H1 (cell line): Measurements from ENCODE around the gene PI4KA. TPM values are rescaled to one million over a fixed set of nuclear protein-coding genes. Genes with fewer than 3 reads are reported as not detected.
"Not testable (repeated sequence)": the region's sequence is repeated elsewhere in the genome, so short reads cannot be mapped to it uniquely, and the experiment has no call there.

Experiments
- CTCF ChIA-PET: fragments of 300-600 bp; sonication (Branson Sonifier 250); formaldehyde crosslinking; loops from one replicate; lab custom pipeline; 2021; ENCODE audit not compliant: partially characterized antibody; lab: Charles Lee
- POLR2A ChIA-PET: fragments of 300-600 bp; sonication (Branson Sonifier 250); formaldehyde crosslinking; loops from one replicate; lab custom pipeline; 2021; ENCODE audit warnings: inconsistent platforms; ENCODE audit not compliant: partially characterized antibody; lab: Charles Lee
- DNase-seq, 2 experiments: peaks; one replicate each; pipeline versions ENCODE4 v3.0.0 to v3.0.0-alpha.2; 2010 to 2022; ENCODE audit warnings: low spot score in 2 of 2, low read depth in 1 of 2, mixed read lengths in 1 of 2
- FAIRE-seq: peaks from 2 replicates; lab custom pipeline; 2011; peaks lifted over from hg19 to GRCh38; lab: Jason Lieb, UNC
- H2AFZ ChIP-seq: 2 replicates; pipeline ENCODE4 v1.8.1; 2012; ENCODE audit warnings: low read length, inconsistent platforms
- H2AK5ac ChIP-seq: 2 replicates; pipeline ENCODE4 v1.6.1; 2013; ENCODE audit warnings: low read depth, low read length
- H2BK120ac ChIP-seq: replicated peaks from 2 replicates; pipeline ENCODE3; 2013; ENCODE audit warnings: low read depth, low read length, inconsistent platforms
- H2BK12ac ChIP-seq: 2 replicates; pipeline ENCODE4 v1.6.1; 2013; ENCODE audit warnings: low read depth, low read length
- H2BK15ac ChIP-seq: 2 replicates; pipeline ENCODE4 v1.6.1; 2013; ENCODE audit warnings: low read length
- H2BK20ac ChIP-seq: 2 replicates; pipeline ENCODE4 v1.6.1; 2013; ENCODE audit warnings: low read length
- H2BK5ac ChIP-seq: 2 replicates; pipeline ENCODE4 v1.6.1; 2013; ENCODE audit warnings: low read depth, low read length
- H3K14ac ChIP-seq: 2 replicates; pipeline ENCODE4 v1.6.1; 2013; ENCODE audit warnings: inconsistent platforms; ENCODE audit not compliant: insufficient read length
- H3K18ac ChIP-seq: 2 replicates; pipeline ENCODE4 v1.6.1; 2013; ENCODE audit warnings: low read length; ENCODE audit errors: extremely low read depth
- H3K23ac ChIP-seq: 2 replicates; pipeline ENCODE4 v1.6.1; 2013; ENCODE audit warnings: inconsistent platforms; ENCODE audit not compliant: insufficient read length
- H3K23me2 ChIP-seq: 2 replicates; pipeline ENCODE4 v1.6.1; 2013; ENCODE audit warnings: low read depth, low read length
- H3K27ac ChIP-seq: 2 replicates; pipeline ENCODE4 v1.6.1; 2011; ENCODE audit warnings: low read depth, low read length, inconsistent platforms
- H3K27me3 ChIP-seq, 4 experiments: replicated peaks in 1 of 4; 1 replicate in 1 of 4; 2 replicates in 3 of 4; pipeline versions ENCODE4 v1.6.1 to v1.8.1; 2011 to 2013; ENCODE audit warnings: low read length in 3 of 4, mild to moderate bottlenecking in 3 of 4, inconsistent platforms in 2 of 4, mixed read lengths in 2 of 4, moderate library complexity in 1 of 4; ENCODE audit not compliant: control insufficient read depth in 3 of 4, insufficient read depth in 3 of 4; ENCODE audit errors: extremely low read depth in 1 of 4
- H3K36me3 ChIP-seq, 4 experiments: 2 replicates each; pipeline versions ENCODE4 v1.6.1 to v1.8.1; 2011 to 2013; ENCODE audit warnings: mild to moderate bottlenecking in 4 of 4, low read length in 3 of 4, moderate library complexity in 2 of 4, control low read depth in 1 of 4, inconsistent platforms in 1 of 4; ENCODE audit not compliant: insufficient read depth in 4 of 4, control insufficient read depth in 2 of 4
- H3K4ac ChIP-seq: replicated peaks from 2 replicates; pipeline ENCODE3; 2013; ENCODE audit warnings: low read length, low read depth, mixed read lengths, inconsistent platforms; ENCODE audit not compliant: insufficient read length
- H3K4me1 ChIP-seq, 4 experiments: replicated peaks in 1 of 4; 1 replicate in 1 of 4; 2 replicates in 3 of 4; pipeline versions ENCODE4 v1.6.1 to v1.8.1; 2011 to 2013; ENCODE audit warnings: low read length in 3 of 4, inconsistent platforms in 2 of 4, mixed read lengths in 1 of 4; ENCODE audit not compliant: insufficient read depth in 4 of 4, control insufficient read depth in 3 of 4
- H3K4me2 ChIP-seq, 2 experiments: 2 replicates each; pipeline versions ENCODE4 v1.6.1 to v1.8.1; 2011 to 2013; ENCODE audit warnings: low read depth in 2 of 2, low read length in 2 of 2, control low read depth in 1 of 2, inconsistent platforms in 1 of 2, mild to moderate bottlenecking in 1 of 2; ENCODE audit not compliant: insufficient read depth in 1 of 2
- H3K4me3 ChIP-seq, 4 experiments: fragments of 200-600, 300-600 bp in 1 of 4; sonication (generic), shearing (Covaris generic), sonication (Bioruptor Twin) in 1 of 4; 2 replicates each; pipeline versions ENCODE4 v1.5.1 to v1.8.1; 2011 to 2016; ENCODE audit warnings: low read length in 4 of 4, low read depth in 3 of 4, control low read depth in 2 of 4, inconsistent platforms in 2 of 4, mild to moderate bottlenecking in 2 of 4, mixed read lengths in 1 of 4, moderate library complexity in 1 of 4; ENCODE audit not compliant: insufficient read depth in 2 of 4; ENCODE audit errors: extremely low read depth in 1 of 4
- H3K56ac ChIP-seq: replicated peaks from 2 replicates; pipeline ENCODE3; 2013; ENCODE audit warnings: low read depth, mild to moderate bottlenecking, mixed read lengths, low read length, inconsistent platforms; ENCODE audit not compliant: insufficient read length
- H3K79me1 ChIP-seq: 2 replicates; pipeline ENCODE4 v1.6.1; 2013; ENCODE audit warnings: low read depth, low read length, control low read depth
- H3K79me2 ChIP-seq, 2 experiments: 2 replicates each; pipeline versions ENCODE4 v1.6.1 to v1.8.1; 2012 to 2013; ENCODE audit warnings: low read length in 2 of 2, mild to moderate bottlenecking in 2 of 2, inconsistent platforms in 1 of 2; ENCODE audit not compliant: insufficient read depth in 2 of 2, control insufficient read depth in 1 of 2
- H3K9ac ChIP-seq, 4 experiments: replicated peaks in 1 of 4; 1 replicate in 1 of 4; 2 replicates in 3 of 4; pipeline versions ENCODE4 v1.6.1 to v1.8.1; 2011 to 2013; ENCODE audit warnings: low read depth in 3 of 4, low read length in 3 of 4, control low read depth in 2 of 4, mild to moderate bottlenecking in 2 of 4, moderate library complexity in 2 of 4, inconsistent platforms in 1 of 4; ENCODE audit errors: extremely low read depth in 1 of 4
- H3K9me3 ChIP-seq, 2 experiments: 2 replicates each; pipeline versions ENCODE4 v1.6.1 to v1.8.1; 2012 to 2013; ENCODE audit warnings: mild to moderate bottlenecking in 2 of 2, moderate library complexity in 2 of 2, control low read depth in 1 of 2, inconsistent platforms in 1 of 2, low read depth in 1 of 2, low read length in 1 of 2, mixed read lengths in 1 of 2; ENCODE audit not compliant: insufficient read depth in 2 of 2
- H4K20me1 ChIP-seq, 2 experiments: replicated peaks in 1 of 2; 2 replicates each; pipeline versions ENCODE3 to v1.8.1; 2011 to 2013; ENCODE audit warnings: inconsistent platforms in 2 of 2, low read length in 2 of 2, mild to moderate bottlenecking in 1 of 2; ENCODE audit not compliant: insufficient read depth in 2 of 2, control insufficient read depth in 1 of 2
- H4K5ac ChIP-seq: 2 replicates; pipeline ENCODE4 v1.6.1; 2013; ENCODE audit warnings: low read length, low read depth, mixed read lengths, inconsistent platforms; ENCODE audit not compliant: insufficient read length
- H4K8ac ChIP-seq: 2 replicates; pipeline ENCODE4 v1.8.0; 2013; ENCODE audit warnings: mild to moderate bottlenecking, moderate library complexity, low read length, inconsistent platforms; ENCODE audit not compliant: insufficient read depth; ENCODE audit errors: extremely low read depth
- H4K91ac ChIP-seq: replicated peaks from 2 replicates; pipeline ENCODE3; 2013; ENCODE audit warnings: low read length, mixed read lengths, inconsistent platforms; ENCODE audit not compliant: insufficient read length
- WGBS, 2 experiments: shearing (Covaris generic) in 1 of 2; methylation state at CpG; one replicate each; pipeline versions ENCODE4 v1.1.6 to v1.1.7; 2013 to 2015; ENCODE audit warnings: low lambda C conversion rate in 2 of 2, mixed read lengths in 2 of 2, inconsistent platforms in 1 of 2, low coverage in 1 of 2, missing lambda C conversion rate in 1 of 2; ENCODE audit not compliant: insufficient replicate concordance in 2 of 2, insufficient coverage in 1 of 2, insufficient read length in 1 of 2; ENCODE audit errors: extremely low coverage in 1 of 2, missing lambda C conversion rate in 1 of 2; 5-methylcytosine and 5-hydroxymethylcytosine counted together
- polyA plus RNA-seq, 7 experiments: library from polyadenylated mRNA; depleted of rRNA in 3 of 7; stranded (reverse) in 5 of 7; unstranded in 2 of 7; fragments of >200 nt in 5 of 7; fragments of 200-250 nt in 2 of 7; gene quantifications; 1 replicate in 5 of 7; 2 replicates in 1 of 7; 4 replicates in 1 of 7; pipeline versions ENCODE4 v1.2.1 to v1.2.3, GENCODE V29; 2011 to 2013; ENCODE audit warnings: missing spikeins in 2 of 7, mixed read lengths in 2 of 7
- total RNA-seq: library from RNA; stranded (reverse); fragmentation: NEBNext Ultra II Directional; extraction: Animal tissue kit (Norgen Biotek cat#: 25700); gene quantifications from 2 replicates; pipeline ENCODE4 v1.2.1, GENCODE V29; 2021

Gene PI4KA
- total and polyA plus RNA-seq, 2 of the 8 experiments (the other 6 are each of a cell fraction or from before 2014, with no cell fraction given) = 22.5 to 37.7 TPM

- H2AK5ac ChIP-seq, H2BK15ac ChIP-seq, H3K23me2 ChIP-seq, H2BK5ac ChIP-seq, H4K91ac ChIP-seq, DNase-seq, H3K36me3 ChIP-seq, H3K56ac ChIP-seq, H4K5ac ChIP-seq, H3K4me3 ChIP-seq, FAIRE-seq, H3K27ac ChIP-seq, H3K18ac ChIP-seq, H2BK20ac ChIP-seq, H3K79me1 ChIP-seq, CTCF ChIA-PET, H2AFZ ChIP-seq, H4K8ac ChIP-seq, H2BK120ac ChIP-seq, H3K9me3 ChIP-seq, H2BK12ac ChIP-seq, POLR2A ChIA-PET, H3K9ac ChIP-seq, H3K27me3 ChIP-seq, H3K4me2 ChIP-seq, H3K4me1 ChIP-seq, H3K79me2 ChIP-seq, H3K23ac ChIP-seq, H3K4ac ChIP-seq, H3K14ac ChIP-seq, H4K20me1 ChIP-seq: not testable (repeated sequence)
- 89% methylated on average over 11 of the region's 11 CpGs; no CpG with 5 or more reads in 1 of the 2 experiments for WGBS, 2 experiments
Measured at GRCh38 chr22:20685764-20686163, 172.8 kb downstream of the PI4KA start.

GRCh38 chr22:20678792-20679435 is 179.7 kb downstream of the PI4KA start:
- H2BK12ac ChIP-seq, H2BK5ac ChIP-seq, H2BK20ac ChIP-seq, H3K56ac ChIP-seq, H3K4me1 ChIP-seq, H3K23me2 ChIP-seq, H3K79me1 ChIP-seq, H3K79me2 ChIP-seq, CTCF ChIA-PET, H3K27ac ChIP-seq, H2BK15ac ChIP-seq, H3K18ac ChIP-seq, H3K9me3 ChIP-seq, H3K4ac ChIP-seq, H4K8ac ChIP-seq, H3K4me3 ChIP-seq, H4K5ac ChIP-seq, H2AK5ac ChIP-seq, H4K91ac ChIP-seq, H3K14ac ChIP-seq, H4K20me1 ChIP-seq, H2BK120ac ChIP-seq, DNase-seq, H3K27me3 ChIP-seq, H3K36me3 ChIP-seq, H3K23ac ChIP-seq, H2AFZ ChIP-seq, H3K4me2 ChIP-seq, FAIRE-seq, POLR2A ChIA-PET, H3K9ac ChIP-seq: not testable (repeated sequence)
- WGBS, 2 experiments = 85% methylated on average over 11 of the region's 13 CpGs; no CpG with 5 or more reads in 1 of the 2 experiments
